NCI-H774 (cell line): ENCODE data around the gene BACE1-AS.
A peak's percentile ranks its signal among the peaks of the same experiment; 100 is the strongest.
"Not testable (repeated sequence)": the region's sequence is repeated elsewhere in the genome, so short reads cannot be mapped to it uniquely, and the experiment has no call there.

ENCODE experiments used
- DNase-seq: peaks from one replicate; lab custom pipeline; 2025; lab: John Stamatoyannopoulos, UW

Gene BACE1-AS

GRCh38 chr11:117327255-117327566, 36.1 kb downstream of the BACE1-AS start:
- not testable (repeated sequence) for DNase-seq

GRCh38 chr11:117327567-117328374, 36.6 kb downstream of the BACE1-AS start, which contains the start of gene CEP164:
Gene CEP164 (plus strand): TSS chr11:117327854. CDS start chr11:117338587, 10,733 bp downstream.
- peak; percentile 96 for DNase-seq

- no peak for DNase-seq
Observed at GRCh38 chr11:117328375-117329010, 37.3 kb downstream of the BACE1-AS start.

GRCh38 chr11:117332843-117333242, 41.7 kb downstream of the BACE1-AS start:
- no peak for DNase-seq

GRCh38 chr11:117333917-117334316, 42.8 kb downstream of the BACE1-AS start:
- no peak for DNase-seq

- DNase-seq, result no peak
Observed at GRCh38 chr11:117334896-117335295, 43.8 kb downstream of the BACE1-AS start.

GRCh38 chr11:117335399-117335798, 44.3 kb downstream of the BACE1-AS start:
- DNase-seq, result no peak

- DNase-seq, result no peak
Observed at GRCh38 chr11:117337076-117337475, 45.9 kb downstream of the BACE1-AS start.
